RWPE2 (cell line): ENCODE data around the gene POFUT2.
A peak's percentile ranks its signal among the peaks of the same experiment; 100 is the strongest.

Experiments used
- ATAC-seq: fragments of 200-7000 bp; cut with Tn5 transposase; 3 replicates; pipeline ENCODE4 v1.9.1; 2021; ENCODE audit warnings: low read depth
- DNase-seq: peaks from one replicate; pipeline ENCODE4 v3.0.0-alpha.2; 2020; ENCODE audit warnings: low spot score
- H3K27ac ChIP-seq: fragments of 450-650 bp; 2 replicates; pipeline ENCODE4 v1.5.1; 2017; ENCODE audit warnings: mild to moderate bottlenecking; ENCODE audit not compliant: poor library complexity, severe bottlenecking
- H3K27me3 ChIP-seq: fragments of 250-450 bp; sonication (Bioruptor Pico); 2 replicates; pipeline ENCODE4 v1.5.1; 2021; ENCODE audit warnings: mild to moderate bottlenecking, moderate library complexity; ENCODE audit not compliant: insufficient read depth, poor library complexity, severe bottlenecking
- H3K36me3 ChIP-seq: fragments of 250-450 bp; sonication (Bioruptor Pico); 2 replicates; pipeline ENCODE4 v1.5.1; 2020; ENCODE audit warnings: low read depth, mild to moderate bottlenecking, moderate library complexity
- H3K4me1 ChIP-seq: fragments of 250-450 bp; sonication (Bioruptor Pico); 2 replicates; pipeline ENCODE4 v1.5.1; 2021; ENCODE audit warnings: mild to moderate bottlenecking, moderate library complexity; ENCODE audit not compliant: insufficient read depth, poor library complexity, severe bottlenecking
- H3K4me3 ChIP-seq: fragments of 250-450 bp; sonication (Bioruptor Pico); 2 replicates; pipeline ENCODE4 v1.5.1; 2021; ENCODE audit warnings: mild to moderate bottlenecking, moderate library complexity; ENCODE audit not compliant: severe bottlenecking
- H3K9me3 ChIP-seq: fragments of 250-450 bp; sonication (Bioruptor Pico); 2 replicates; pipeline ENCODE4 v1.5.1; 2021; ENCODE audit warnings: mild to moderate bottlenecking, moderate library complexity; ENCODE audit not compliant: severe bottlenecking
- TF ChIP-seq, protein P1 (sequence below): fragments of 450-650 bp; IDR thresholded peaks from one replicate; pipeline ENCODE4 v1.5.1; 2017; ENCODE audit warnings: mild to moderate bottlenecking, moderate library complexity; ENCODE audit not compliant: poor library complexity, severe bottlenecking

The POFUT2 gene

DNA sequence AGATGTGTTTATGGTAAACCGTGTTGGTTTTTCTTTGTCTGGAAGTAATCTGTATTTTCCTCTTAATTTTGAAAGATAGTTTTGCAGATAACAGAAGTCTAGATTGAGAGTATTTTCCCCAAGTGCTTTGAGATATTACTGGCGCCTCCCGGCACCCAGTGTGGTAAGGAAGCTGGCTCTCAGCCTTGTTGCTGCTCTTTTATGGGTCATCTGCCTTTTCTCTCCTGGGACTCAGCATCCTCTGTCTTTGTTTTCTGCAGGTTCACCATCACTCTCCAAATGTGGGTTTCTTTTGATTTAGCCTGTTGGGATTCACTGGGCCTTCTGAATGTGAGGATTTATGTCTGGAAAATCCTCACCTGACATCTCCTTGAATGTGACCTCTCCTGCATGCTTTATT, 37.4 kb downstream of the POFUT2 start:
- Histone ChIP-seq H3K9me3 (no peaks in the 10 kb centered on the region), H3K4me1 (no peaks in the 10 kb centered on the region), H3K36me3 (no peaks in the 10 kb centered on the region), H3K27me3 (peaks cover 2% of the 10 kb centered on the region), H3K4me3 (no peak overlapping the region), H3K27ac (no peak overlapping the region)
- no peak for DNase-seq
- TF ChIP-seq, protein P1, sequence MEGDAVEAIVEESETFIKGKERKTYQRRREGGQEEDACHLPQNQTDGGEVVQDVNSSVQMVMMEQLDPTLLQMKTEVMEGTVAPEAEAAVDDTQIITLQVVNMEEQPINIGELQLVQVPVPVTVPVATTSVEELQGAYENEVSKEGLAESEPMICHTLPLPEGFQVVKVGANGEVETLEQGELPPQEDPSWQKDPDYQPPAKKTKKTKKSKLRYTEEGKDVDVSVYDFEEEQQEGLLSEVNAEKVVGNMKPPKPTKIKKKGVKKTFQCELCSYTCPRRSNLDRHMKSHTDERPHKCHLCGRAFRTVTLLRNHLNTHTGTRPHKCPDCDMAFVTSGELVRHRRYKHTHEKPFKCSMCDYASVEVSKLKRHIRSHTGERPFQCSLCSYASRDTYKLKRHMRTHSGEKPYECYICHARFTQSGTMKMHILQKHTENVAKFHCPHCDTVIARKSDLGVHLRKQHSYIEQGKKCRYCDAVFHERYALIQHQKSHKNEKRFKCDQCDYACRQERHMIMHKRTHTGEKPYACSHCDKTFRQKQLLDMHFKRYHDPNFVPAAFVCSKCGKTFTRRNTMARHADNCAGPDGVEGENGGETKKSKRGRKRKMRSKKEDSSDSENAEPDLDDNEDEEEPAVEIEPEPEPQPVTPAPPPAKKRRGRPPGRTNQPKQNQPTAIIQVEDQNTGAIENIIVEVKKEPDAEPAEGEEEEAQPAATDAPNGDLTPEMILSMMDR: no peak
- ATAC-seq: no peak

DNA sequence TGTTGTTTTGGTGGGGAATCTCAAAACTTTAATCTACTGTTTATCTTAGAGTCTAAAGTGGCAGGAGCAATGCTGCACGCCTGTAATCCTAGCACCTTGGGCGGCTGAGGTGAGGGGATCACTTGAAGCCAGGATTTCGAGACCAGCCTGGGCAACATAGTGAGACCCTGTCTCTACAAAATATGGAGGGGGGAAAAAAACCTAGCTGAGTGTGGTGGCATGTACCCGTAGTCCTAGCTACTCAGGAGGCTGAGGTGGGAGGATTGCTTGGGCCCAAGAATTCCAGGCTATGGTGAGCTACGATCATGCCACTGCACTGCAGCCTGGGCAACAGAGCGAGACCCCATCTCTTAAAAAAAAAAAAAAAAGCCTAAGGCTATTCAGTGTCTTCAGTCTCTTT, 38.1 kb downstream of the POFUT2 start:
- no peaks in the 10 kb centered on the region for H3K9me3 ChIP-seq
- no peak for ATAC-seq
- no peaks in the 10 kb centered on the region for H3K36me3 ChIP-seq
- peaks cover 2% of the 10 kb centered on the region for H3K27me3 ChIP-seq
- no peak overlapping the region for H3K27ac ChIP-seq
- TF ChIP-seq, protein P1: no peak
- no peak overlapping the region for H3K4me3 ChIP-seq
- H3K4me1 ChIP-seq: no peaks in the 10 kb centered on the region
- DNase-seq: no peak

DNA sequence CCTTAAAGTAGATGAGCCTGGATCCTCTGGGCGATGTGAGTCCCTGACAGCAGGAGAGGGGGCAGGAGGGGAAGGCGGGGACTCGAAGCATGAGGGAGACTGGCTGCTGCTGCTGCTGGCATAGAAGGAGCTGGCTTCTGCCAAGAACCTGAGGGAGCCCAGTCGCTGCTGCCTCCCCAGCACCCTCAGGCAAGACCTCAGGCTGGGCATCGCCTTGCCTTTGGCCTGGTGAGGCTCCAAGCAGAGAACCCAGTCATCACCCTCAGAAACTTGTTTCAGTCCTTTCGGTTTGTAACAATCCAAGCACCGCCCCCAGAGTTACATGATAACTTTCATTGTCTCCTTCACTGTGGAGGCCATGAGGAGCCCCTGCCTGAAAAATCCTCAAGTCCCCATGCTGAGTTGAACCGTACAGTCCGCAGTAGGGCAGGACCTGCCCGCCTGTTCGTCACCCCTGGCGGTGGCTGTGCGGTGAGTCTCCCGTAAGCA, 38.8 kb downstream of the POFUT2 start:
- DNase-seq: peak; percentile 23

DNA sequence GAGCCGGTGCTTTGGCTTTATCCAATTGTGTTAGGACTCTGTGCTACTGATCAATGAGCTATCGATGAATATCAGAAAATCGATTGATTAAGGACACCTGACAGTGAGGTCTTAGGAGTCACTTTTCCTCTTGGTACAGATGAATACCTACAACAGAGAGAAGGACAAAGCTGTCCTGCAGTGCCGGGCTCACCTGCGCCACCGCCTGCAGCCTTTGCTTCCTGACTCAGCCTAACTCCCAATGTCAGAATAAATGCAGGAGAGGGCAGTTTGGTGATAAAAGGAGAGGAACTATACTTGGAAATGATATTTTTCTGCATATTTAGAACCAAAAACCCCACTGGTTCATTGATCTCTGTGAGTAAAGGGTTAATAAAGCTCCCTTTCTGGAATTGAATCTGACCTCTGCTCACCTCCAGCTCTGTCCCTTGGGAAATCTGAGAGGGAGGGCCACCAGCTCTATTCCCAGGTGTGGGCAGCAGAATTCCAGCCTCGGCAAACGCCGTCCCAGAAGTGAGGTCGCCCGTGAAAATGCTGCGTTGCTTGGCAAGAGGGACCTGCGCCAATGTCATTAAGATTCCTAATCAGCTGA, 39.3 kb downstream of the POFUT2 start:
- Histone ChIP-seq H3K9me3 (peaks cover 4% of the 10 kb centered on the region), H3K27me3 (no peaks in the 10 kb centered on the region), H3K36me3 (no peaks in the 10 kb centered on the region), H3K4me1 (no peaks in the 10 kb centered on the region), H3K27ac (no peak overlapping the region), H3K4me3 (no peak overlapping the region)
- ATAC-seq (no peak), DNase-seq (peak; percentile 24)
- TF ChIP-seq, protein P1: no peak

More for the DNA sequence above, 38.8 kb downstream of the POFUT2 start:
- H3K4me3 ChIP-seq: no peak overlapping the region
- no peaks in the 10 kb centered on the region for H3K36me3 ChIP-seq
- TF ChIP-seq, protein P1: no peak
- no peaks in the 10 kb centered on the region for H3K27me3 ChIP-seq
- H3K4me1 ChIP-seq: no peaks in the 10 kb centered on the region
- H3K9me3 ChIP-seq: no peaks in the 10 kb centered on the region
- peak; percentile 45 for ATAC-seq
- no peak overlapping the region for H3K27ac ChIP-seq
